ENCODE results near the gene ANKRD40.

The ANKRD40 gene

GRCh38 chr17:50668025-50668837, 39.5 kb downstream of the ANKRD40 start:
- DNase-seq = no peak
- TF ChIP-seq EZH2phosphoT487 (IDR thresholded peaks at IDR 0.05; ENCODE audit: low read length) (no peak), CTCF (IDR thresholded peaks at IDR 0.05; ENCODE audit: low read length) (no peak)
- Histone ChIP-seq H3K4me2 (ENCODE audit: low read depth, low read length) (no peak overlapping the region), H3K9me3 (replicated peaks; ENCODE audit: insufficient read depth, low read length) (no peaks in the 10 kb centered on the region), H3K4me3 (ENCODE audit: low read length) (no peak overlapping the region), H3K79me2 (ENCODE audit: low read length) (no peaks in the 10 kb centered on the region), H3K4me1 (ENCODE audit: low read length) (no peaks in the 10 kb centered on the region), H3F3A (ENCODE audit: insufficient read depth, low read length) (no peaks in the 10 kb centered on the region), H3K27me3 (replicated peaks; ENCODE audit: insufficient read depth, low read length) (no peaks in the 10 kb centered on the region), H3K27ac (ENCODE audit: low read length) (no peak overlapping the region), H3K36me3 (replicated peaks; ENCODE audit: insufficient read depth, low read length) (no peaks in the 10 kb centered on the region), H4K20me1 (ENCODE audit: insufficient read depth, low read length) (no peaks in the 10 kb centered on the region), H2AFZ (ENCODE audit: low read length) (no peak overlapping the region), H3K9ac (ENCODE audit: low read length) (no peak overlapping the region), H3K9me2 (replicated peaks; ENCODE audit: insufficient read depth, low read length) (no peaks in the 10 kb centered on the region)

- H3F3A ChIP-seq (ENCODE audit: insufficient read depth, low read length) = no peaks in the 10 kb centered on the region
- H3K79me2 ChIP-seq (ENCODE audit: low read length) = no peaks in the 10 kb centered on the region
- no peak overlapping the region for H3K27ac ChIP-seq (ENCODE audit: low read length)
- H3K4me3 ChIP-seq (ENCODE audit: low read length) = no peak overlapping the region
- no peaks in the 10 kb centered on the region for H3K36me3 ChIP-seq (replicated peaks; ENCODE audit: insufficient read depth, low read length)
- H3K4me2 ChIP-seq (ENCODE audit: low read depth, low read length) = no peak overlapping the region
- H3K9ac ChIP-seq (ENCODE audit: low read length) = no peak overlapping the region
- H4K20me1 ChIP-seq (ENCODE audit: insufficient read depth, low read length) = no peaks in the 10 kb centered on the region
- no peaks in the 10 kb centered on the region for H3K4me1 ChIP-seq (ENCODE audit: low read length)
- TF ChIP-seq EZH2 (optimal IDR thresholded peaks at IDR 0.05; ENCODE audit: low read depth, low read length) (no peak), CTCF (IDR thresholded peaks at IDR 0.05; ENCODE audit: low read length) (no peak), EZH2phosphoT487 (IDR thresholded peaks at IDR 0.05; ENCODE audit: low read length) (no peak)
- H3K27me3 ChIP-seq (replicated peaks; ENCODE audit: insufficient read depth, low read length) = no peaks in the 10 kb centered on the region
- no peaks in the 10 kb centered on the region for H3K9me3 ChIP-seq (replicated peaks; ENCODE audit: insufficient read depth, low read length)
- H2AFZ ChIP-seq (ENCODE audit: low read length) = no peak overlapping the region
- no peak for DNase-seq
- H3K9me2 ChIP-seq (replicated peaks; ENCODE audit: insufficient read depth, low read length) = no peaks in the 10 kb centered on the region
Measured at GRCh38 chr17:50667259-50668024, 40.3 kb downstream of the ANKRD40 start.

- no peak for TF ChIP-seq EZH2phosphoT487 (IDR thresholded peaks at IDR 0.05; ENCODE audit: low read length)
- TF ChIP-seq CTCF (IDR thresholded peaks at IDR 0.05; ENCODE audit: low read length) = no peak
- TF ChIP-seq EZH2 (optimal IDR thresholded peaks at IDR 0.05; ENCODE audit: low read depth, low read length) = no peak
- Histone ChIP-seq H2AFZ (ENCODE audit: low read length) (no peak overlapping the region), H3K9ac (ENCODE audit: low read length) (no peak overlapping the region), H3K27me3 (replicated peaks; ENCODE audit: insufficient read depth, low read length) (no peaks in the 10 kb centered on the region), H3F3A (ENCODE audit: insufficient read depth, low read length) (no peaks in the 10 kb centered on the region), H3K9me2 (replicated peaks; ENCODE audit: insufficient read depth, low read length) (no peaks in the 10 kb centered on the region), H3K79me2 (ENCODE audit: low read length) (no peaks in the 10 kb centered on the region), H3K36me3 (replicated peaks; ENCODE audit: insufficient read depth, low read length) (no peaks in the 10 kb centered on the region), H3K27ac (ENCODE audit: low read length) (no peak overlapping the region), H3K4me1 (ENCODE audit: low read length) (peaks cover 9% of the 10 kb centered on the region), H3K4me3 (ENCODE audit: low read length) (no peak overlapping the region), H4K20me1 (ENCODE audit: insufficient read depth, low read length) (no peaks in the 10 kb centered on the region), H3K4me2 (ENCODE audit: low read depth, low read length) (no peak overlapping the region), H3K9me3 (replicated peaks; ENCODE audit: insufficient read depth, low read length) (no peaks in the 10 kb centered on the region)
- no peak for DNase-seq
Measured at GRCh38 chr17:50666316-50666715, 41.4 kb downstream of the ANKRD40 start.

All from MM.1S (cell line).